CD4-positive, alpha-beta memory T cell (primary cell): Measurements from ENCODE around the gene ATP11A. TPM values are rescaled to one million over a fixed set of nuclear protein-coding genes. Genes with fewer than 3 reads are reported as not detected.

ENCODE experiments used
- CTCF ChIA-PET: fragments of 350-600 bp; sonication (Branson Sonifier 250); formaldehyde crosslinking; loops from one replicate; lab custom pipeline; 2021; ENCODE audit warnings: inconsistent platforms; ENCODE audit not compliant: partially characterized antibody; lab: Charles Lee
- POLR2A ChIA-PET: fragments of 350-600 bp; sonication (Branson Sonifier 250); formaldehyde crosslinking; loops from one replicate; lab custom pipeline; 2021; ENCODE audit not compliant: partially characterized antibody; lab: Charles Lee
- DNase-seq, 5 donors: peaks; one replicate each; pipeline versions ENCODE4 v3.0.0 to v3.0.0-alpha.2; 2020 to 2022; ENCODE audit warnings: mixed read lengths in 1 of 5
- H3K27ac ChIP-seq: one replicate; pipeline ENCODE4 v1.7.0; 2013; ENCODE audit warnings: low read depth, low read length
- H3K27me3 ChIP-seq: 2 replicates; pipeline ENCODE4 v1.7.0; 2013; ENCODE audit warnings: mild to moderate bottlenecking, low read length, moderate library complexity; ENCODE audit not compliant: insufficient read depth
- H3K36me3 ChIP-seq: 2 replicates; pipeline ENCODE4 v1.7.0; 2013; ENCODE audit warnings: mild to moderate bottlenecking, low read length, moderate library complexity; ENCODE audit not compliant: insufficient read depth
- H3K4me1 ChIP-seq: 2 replicates; pipeline ENCODE4 v1.7.0; 2013; ENCODE audit warnings: mild to moderate bottlenecking, low read length, moderate library complexity; ENCODE audit not compliant: insufficient read depth
- H3K4me3 ChIP-seq, 2 donors: one replicate each; pipeline ENCODE4 v1.7.0; 2013; ENCODE audit warnings: low read length in 2 of 2, mild to moderate bottlenecking in 1 of 2
- H3K9me3 ChIP-seq, 2 donors: one replicate each; pipeline ENCODE4 v1.7.0; 2013; ENCODE audit warnings: low read length in 2 of 2, control low read depth in 1 of 2; ENCODE audit not compliant: control insufficient read depth in 1 of 2
- H3K27ac Mint-ChIP-seq, 7 donors: one replicate each; pipeline ENCODE4 v1.8.0; 2020 to 2021; ENCODE audit warnings: mixed read lengths in 7 of 7, mild to moderate bottlenecking in 6 of 7, inconsistent platforms in 3 of 7, moderate library complexity in 3 of 7
- H3K27me3 Mint-ChIP-seq, 2 donors: one replicate each; pipeline ENCODE4 v1.8.0; 2020 to 2021; ENCODE audit warnings: mixed read lengths in 2 of 2
- H3K36me3 Mint-ChIP-seq, 2 donors: one replicate each; pipeline ENCODE4 v1.8.0; 2020 to 2021; ENCODE audit warnings: mixed read lengths in 2 of 2, inconsistent platforms in 1 of 2, mild to moderate bottlenecking in 1 of 2
- H3K4me1 Mint-ChIP-seq, 4 donors: one replicate each; pipeline ENCODE4 v1.8.0; 2020 to 2021; ENCODE audit warnings: mixed read lengths in 4 of 4, mild to moderate bottlenecking in 1 of 4
- H3K4me3 Mint-ChIP-seq, 8 donors: one replicate each; pipeline ENCODE4 v1.8.0; 2020 to 2021; ENCODE audit warnings: mixed read lengths in 8 of 8, mild to moderate bottlenecking in 7 of 8, moderate library complexity in 6 of 8, inconsistent platforms in 3 of 8
- H3K9me3 Mint-ChIP-seq, 8 donors: one replicate each; pipeline ENCODE4 v1.8.0; 2020 to 2021; ENCODE audit warnings: mixed read lengths in 8 of 8, mild to moderate bottlenecking in 5 of 8, inconsistent platforms in 3 of 8, moderate library complexity in 1 of 8
- intact Hi-C: fragments of 100-400 bp; cut with micrococcal nuclease; formaldehyde crosslinking; loops from one replicate; pipeline ENCODE4 v1.15.1; 2023
- polyA plus RNA-seq, 2 donors: library from polyadenylated mRNA; unstranded; fragments of 300-500 nt; fragmentation: Illumina TruSeq; gene quantifications; one replicate each; pipeline ENCODE4 v1.2.3, GENCODE V29; 2021
- total RNA-seq, 2 experiments: library from RNA; stranded (reverse); gene quantifications; one replicate each; pipeline ENCODE4 v1.2.3, GENCODE V29; 2021

The ATP11A gene
- total and polyA plus RNA-seq, 4 experiments from 2014 or later: 1.1 to 50.5 (median 30.7) TPM

- H3K4me1 ChIP-seq: no peaks in the 10 kb centered on the region
- ChIA-PET CTCF (no interaction called here), POLR2A (no interaction called here)
- intact Hi-C loops: no loop called here
- no peaks in the 10 kb centered on the region for H3K9me3 Mint-ChIP-seq
- no peaks in the 10 kb centered on the region for H3K9me3 ChIP-seq
- no peak for DNase-seq
- peaks cover 40 to 42% of the 10 kb centered on the region in 2 donors for H3K36me3 Mint-ChIP-seq
- peaks cover 15% of the 10 kb centered on the region for H3K36me3 ChIP-seq
- H3K4me3 Mint-ChIP-seq: no peak overlapping the region
- H3K27ac ChIP-seq: no peak overlapping the region
- H3K4me1 Mint-ChIP-seq: peaks cover 0 to 1% (median 0%) of the 10 kb centered on the region in 4 donors
- H3K27ac Mint-ChIP-seq: no peak overlapping the region
- H3K27me3 Mint-ChIP-seq: no peaks in the 10 kb centered on the region
- no peak overlapping the region for H3K4me3 ChIP-seq
- H3K27me3 ChIP-seq: no peaks in the 10 kb centered on the region
Measured at GRCh38 chr13:112807653-112808376, 118.0 kb downstream of the ATP11A start.

GRCh38 chr13:112808377-112809140, 118.7 kb downstream of the ATP11A start:
- intact Hi-C loops: no loop called here
- Histone ChIP-seq H3K4me3 (no peak overlapping the region), H3K27me3 (no peaks in the 10 kb centered on the region), H3K4me1 (no peaks in the 10 kb centered on the region), H3K36me3 (peaks cover 15% of the 10 kb centered on the region), H3K27ac (no peak overlapping the region), H3K9me3 (no peaks in the 10 kb centered on the region)
- POLR2A ChIA-PET: no interaction called here
- DNase-seq: no peak
- no peaks in the 10 kb centered on the region for H3K4me1 Mint-ChIP-seq
- no peaks in the 10 kb centered on the region for H3K9me3 Mint-ChIP-seq
- no peak overlapping the region for H3K4me3 Mint-ChIP-seq
- CTCF ChIA-PET: no interaction called here
- peaks cover 46% of the 10 kb centered on the region in 2 donors for H3K36me3 Mint-ChIP-seq
- peak overlapping the region in 2 of 7 donors; percentile 8 to 63 for H3K27ac Mint-ChIP-seq
- H3K27me3 Mint-ChIP-seq: no peaks in the 10 kb centered on the region

GRCh38 chr13:112809332-112810315, 119.8 kb downstream of the ATP11A start:
- ChIA-PET POLR2A (no interaction called here), CTCF (interaction anchor here (1.3 kb wide), 1 partner anchor 169 kb away, joined by 3 read pairs; no protein-coding TSS in a partner anchor)
- Histone ChIP-seq H3K4me3 (no peak overlapping the region), H3K27ac (no peak overlapping the region), H3K4me1 (no peaks in the 10 kb centered on the region), H3K27me3 (no peaks in the 10 kb centered on the region), H3K36me3 (peaks cover 15% of the 10 kb centered on the region), H3K9me3 (no peaks in the 10 kb centered on the region)
- Mint-ChIP-seq H3K4me3 (no peak overlapping the region), H3K27ac (peak overlapping the region in 1 of 7 donors; percentile 42), H3K36me3 (peaks cover 50 to 52% of the 10 kb centered on the region in 2 donors), H3K4me1 (no peaks in the 10 kb centered on the region), H3K9me3 (no peaks in the 10 kb centered on the region), H3K27me3 (no peaks in the 10 kb centered on the region)
- intact Hi-C loops: no loop called here
- no peak for DNase-seq

GRCh38 chr13:112810608-112811007, 120.8 kb downstream of the ATP11A start:
- Mint-ChIP-seq H3K27ac (no peak overlapping the region), H3K4me3 (no peak overlapping the region), H3K27me3 (no peaks in the 10 kb centered on the region), H3K4me1 (no peaks in the 10 kb centered on the region), H3K9me3 (no peaks in the 10 kb centered on the region), H3K36me3 (peaks cover 57 to 58% of the 10 kb centered on the region in 2 donors)
- H3K27ac ChIP-seq: no peak overlapping the region
- POLR2A ChIA-PET: no interaction called here
- no peak overlapping the region for H3K4me3 ChIP-seq
- H3K4me1 ChIP-seq: no peaks in the 10 kb centered on the region
- CTCF ChIA-PET: interaction anchor here (1.3 kb wide), 1 partner anchor 170 kb away, joined by 3 read pairs; no protein-coding TSS in a partner anchor
- no peaks in the 10 kb centered on the region for H3K9me3 ChIP-seq
- H3K36me3 ChIP-seq: peaks cover 15% of the 10 kb centered on the region
- DNase-seq: no peak
- H3K27me3 ChIP-seq: no peaks in the 10 kb centered on the region
- intact Hi-C loops: no loop called here

GRCh38 chr13:112812306-112813055, 122.6 kb downstream of the ATP11A start:
- CTCF ChIA-PET: no interaction called here
- H3K4me3 ChIP-seq: no peak overlapping the region
- no peaks in the 10 kb centered on the region for H3K4me1 ChIP-seq
- H3K27ac ChIP-seq: no peak overlapping the region
- Mint-ChIP-seq H3K27me3 (no peaks in the 10 kb centered on the region), H3K27ac (no peak overlapping the region), H3K9me3 (no peaks in the 10 kb centered on the region), H3K4me3 (no peak overlapping the region), H3K4me1 (no peaks in the 10 kb centered on the region), H3K36me3 (peaks cover 52 to 58% of the 10 kb centered on the region in 2 donors)
- H3K36me3 ChIP-seq: peaks cover 18% of the 10 kb centered on the region
- H3K9me3 ChIP-seq: no peaks in the 10 kb centered on the region
- DNase-seq: no peak
- no peaks in the 10 kb centered on the region for H3K27me3 ChIP-seq
- POLR2A ChIA-PET: no interaction called here
- intact Hi-C loops: no loop called here

- Histone ChIP-seq H3K4me3 (no peak overlapping the region), H3K9me3 (no peaks in the 10 kb centered on the region), H3K4me1 (no peaks in the 10 kb centered on the region), H3K27me3 (no peaks in the 10 kb centered on the region), H3K27ac (no peak overlapping the region), H3K36me3 (peaks cover 29% of the 10 kb centered on the region)
- H3K27ac Mint-ChIP-seq: no peak overlapping the region
- peaks cover 54 to 68% of the 10 kb centered on the region in 2 donors for H3K36me3 Mint-ChIP-seq
- no peak overlapping the region for H3K4me3 Mint-ChIP-seq
- ChIA-PET CTCF (interaction anchor here (0.6 kb wide), 1 partner anchor 173 kb away, joined by 3 read pairs; no protein-coding TSS in a partner anchor), POLR2A (no interaction called here)
- intact Hi-C loops: no loop called here
- no peaks in the 10 kb centered on the region for H3K9me3 Mint-ChIP-seq
- no peak for DNase-seq
- no peaks in the 10 kb centered on the region for H3K4me1 Mint-ChIP-seq
- H3K27me3 Mint-ChIP-seq: no peaks in the 10 kb centered on the region
Measured at GRCh38 chr13:112813552-112813951, 123.7 kb downstream of the ATP11A start.
